Gastroesophageal sphincter (tissue), 3 donors: ENCODE measurements around the gene ACTL7B.
"Not testable (repeated sequence)": the region's sequence is repeated elsewhere in the genome, so short reads cannot be mapped to it uniquely, and the experiment has no call there.

Source experiments
- CTCF ChIP-seq, 4 experiments: fragments of 200-600 bp in 2 of 4; fragments of 450-650 bp in 2 of 4; sonication (generic) in 1 of 4; IDR thresholded peaks; one replicate each; pipeline ENCODE4 v1.5.1; 2017 to 2019; ENCODE audit warnings: antibody characterized with exemption in 4 of 4, mild to moderate bottlenecking in 2 of 4, moderate library complexity in 2 of 4
- POLR2AphosphoS5 ChIP-seq: sonication (generic); formaldehyde crosslinking; IDR thresholded peaks from one replicate; pipeline ENCODE4 v1.6.1; 2017; ENCODE audit warnings: antibody characterized with exemption

GRCh38 chr9:108848296-108848695 is 7.5 kb downstream of the ACTL7B start:
- not testable (repeated sequence) for TF ChIP-seq CTCF (IDR thresholded peaks at IDR 0.05); POLR2AphosphoS5
